Thyroid gland (tissue), 4 donors: ENCODE results near the gene GP5.

Experiments used
- POLR2A ChIP-seq, 2 donors: fragments of 450-650 bp; IDR thresholded peaks; one replicate each; pipeline ENCODE4 v1.6.1; 2017; ENCODE audit warnings: antibody characterized with exemption in 2 of 2, mild to moderate bottlenecking in 2 of 2, moderate library complexity in 1 of 2
- TF ChIP-seq, protein P1 (sequence below), 6 experiments: fragments of 200-600 bp in 3 of 6; fragments of 450-650 bp in 3 of 6; sonication (generic) in 3 of 6; IDR thresholded peaks; one replicate each; pipeline ENCODE4 v1.5.1; 2016 to 2019; ENCODE audit warnings: antibody characterized with exemption in 6 of 6, mild to moderate bottlenecking in 2 of 6, inconsistent platforms in 1 of 6, moderate library complexity in 1 of 6

DNA sequence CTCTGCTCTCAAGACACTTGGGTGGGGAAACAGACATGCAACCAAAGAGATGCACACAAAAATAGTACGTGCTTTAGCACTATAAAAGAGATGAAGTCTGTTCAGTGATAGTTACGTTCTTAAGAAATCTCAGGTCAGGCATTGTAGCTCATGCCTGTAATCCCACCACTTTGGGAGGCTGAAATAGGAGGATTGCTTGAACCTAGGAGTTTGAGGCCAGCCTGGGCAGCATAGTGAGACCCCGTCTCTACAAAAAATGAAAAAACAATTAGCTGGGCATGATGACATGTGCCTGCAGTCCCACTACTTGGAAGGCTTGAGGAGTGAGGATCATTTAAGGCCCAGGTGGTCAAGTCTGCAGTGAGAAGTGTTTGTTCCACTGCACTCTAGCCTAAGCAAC is 35.4 kb upstream of the GP5 start:
- TF ChIP-seq, protein P1, sequence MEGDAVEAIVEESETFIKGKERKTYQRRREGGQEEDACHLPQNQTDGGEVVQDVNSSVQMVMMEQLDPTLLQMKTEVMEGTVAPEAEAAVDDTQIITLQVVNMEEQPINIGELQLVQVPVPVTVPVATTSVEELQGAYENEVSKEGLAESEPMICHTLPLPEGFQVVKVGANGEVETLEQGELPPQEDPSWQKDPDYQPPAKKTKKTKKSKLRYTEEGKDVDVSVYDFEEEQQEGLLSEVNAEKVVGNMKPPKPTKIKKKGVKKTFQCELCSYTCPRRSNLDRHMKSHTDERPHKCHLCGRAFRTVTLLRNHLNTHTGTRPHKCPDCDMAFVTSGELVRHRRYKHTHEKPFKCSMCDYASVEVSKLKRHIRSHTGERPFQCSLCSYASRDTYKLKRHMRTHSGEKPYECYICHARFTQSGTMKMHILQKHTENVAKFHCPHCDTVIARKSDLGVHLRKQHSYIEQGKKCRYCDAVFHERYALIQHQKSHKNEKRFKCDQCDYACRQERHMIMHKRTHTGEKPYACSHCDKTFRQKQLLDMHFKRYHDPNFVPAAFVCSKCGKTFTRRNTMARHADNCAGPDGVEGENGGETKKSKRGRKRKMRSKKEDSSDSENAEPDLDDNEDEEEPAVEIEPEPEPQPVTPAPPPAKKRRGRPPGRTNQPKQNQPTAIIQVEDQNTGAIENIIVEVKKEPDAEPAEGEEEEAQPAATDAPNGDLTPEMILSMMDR (IDR thresholded peaks at IDR 0.05) = no peak
- no peak for TF ChIP-seq POLR2A (IDR thresholded peaks at IDR 0.05)
